ENCODE results near the gene ADAR.

ADAR gene

GRCh38 chr1:154627257-154628120 is 19.5 kb upstream of the ADAR start:
- Histone ChIP-seq H3K9ac (ENCODE audit: low read length) (peak overlapping the region; percentile 92), H3K27me3 (ENCODE audit: control insufficient read depth, insufficient read depth, low read length) (no peaks in the 10 kb centered on the region), H3K27ac (ENCODE audit: low read depth, low read length) (peak overlapping the region; percentile 88), H3K9me3 (ENCODE audit: control insufficient read depth, insufficient read depth, low read depth, low read length) (peaks cover 3% of the 10 kb centered on the region; the same call in 1 of the 2 replicates), H3K4me3 (ENCODE audit: low read depth, low read length) (peak overlapping the region; percentile 95), H3K36me3 (ENCODE audit: control insufficient read depth, insufficient read depth, low read length) (peaks cover 13% of the 10 kb centered on the region; the same call in 1 of the 2 replicates), H3K4me1 (ENCODE audit: control insufficient read depth, insufficient read depth, low read length) (peaks cover 5% of the 10 kb centered on the region)

DNA sequence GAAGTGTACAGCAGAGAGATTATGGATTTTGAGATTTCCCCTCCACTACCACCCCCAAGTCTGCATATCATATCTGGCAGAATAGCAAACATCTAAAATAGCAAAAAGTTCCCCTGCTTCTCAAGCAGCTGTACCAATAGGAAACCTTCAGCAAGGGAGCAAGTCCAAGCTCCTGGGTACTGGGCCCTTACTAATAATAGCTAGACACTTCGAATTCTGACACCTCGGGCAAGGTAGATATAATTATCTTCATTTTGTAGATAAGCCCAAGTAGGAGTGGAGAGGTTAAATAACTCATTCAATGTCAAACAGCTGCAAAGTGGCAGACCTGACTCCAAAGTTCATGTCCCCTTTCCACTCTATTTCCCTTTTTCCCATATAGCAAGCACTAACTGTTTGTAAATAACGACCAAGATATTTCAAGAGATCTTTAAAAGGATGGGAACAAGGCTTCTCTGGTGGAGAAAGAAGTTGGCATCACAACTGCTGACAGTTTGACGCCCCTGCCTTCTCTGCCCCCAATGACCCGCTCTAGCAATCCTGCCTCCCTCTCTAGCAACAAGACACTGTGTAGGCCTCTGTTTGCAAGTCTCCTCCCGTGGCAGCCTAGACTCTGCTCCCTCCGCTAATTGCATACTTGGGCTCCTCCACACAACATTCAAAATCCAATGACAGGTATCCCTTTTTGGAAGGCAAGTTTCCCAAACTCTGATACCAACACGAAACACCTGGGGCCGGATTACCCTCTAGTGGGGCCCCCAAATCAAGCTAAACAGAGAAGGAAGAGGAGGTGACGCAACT is 18.7 kb upstream of the ADAR start:
- Histone ChIP-seq H3K36me3 (ENCODE audit: control insufficient read depth, insufficient read depth, low read length) (peaks cover 13% of the 10 kb centered on the region; the same call in 1 of the 2 replicates), H3K27ac (ENCODE audit: low read depth, low read length) (peak overlapping the region; percentile 88), H3K9me3 (ENCODE audit: control insufficient read depth, insufficient read depth, low read depth, low read length) (peaks cover 3% of the 10 kb centered on the region; the same call in 1 of the 2 replicates), H3K4me3 (ENCODE audit: low read depth, low read length) (peak overlapping the region; percentile 95), H3K27me3 (ENCODE audit: control insufficient read depth, insufficient read depth, low read length) (no peaks in the 10 kb centered on the region), H3K9ac (ENCODE audit: low read length) (peak overlapping the region; percentile 92), H3K4me1 (ENCODE audit: control insufficient read depth, insufficient read depth, low read length) (peaks cover 10% of the 10 kb centered on the region)

DNA sequence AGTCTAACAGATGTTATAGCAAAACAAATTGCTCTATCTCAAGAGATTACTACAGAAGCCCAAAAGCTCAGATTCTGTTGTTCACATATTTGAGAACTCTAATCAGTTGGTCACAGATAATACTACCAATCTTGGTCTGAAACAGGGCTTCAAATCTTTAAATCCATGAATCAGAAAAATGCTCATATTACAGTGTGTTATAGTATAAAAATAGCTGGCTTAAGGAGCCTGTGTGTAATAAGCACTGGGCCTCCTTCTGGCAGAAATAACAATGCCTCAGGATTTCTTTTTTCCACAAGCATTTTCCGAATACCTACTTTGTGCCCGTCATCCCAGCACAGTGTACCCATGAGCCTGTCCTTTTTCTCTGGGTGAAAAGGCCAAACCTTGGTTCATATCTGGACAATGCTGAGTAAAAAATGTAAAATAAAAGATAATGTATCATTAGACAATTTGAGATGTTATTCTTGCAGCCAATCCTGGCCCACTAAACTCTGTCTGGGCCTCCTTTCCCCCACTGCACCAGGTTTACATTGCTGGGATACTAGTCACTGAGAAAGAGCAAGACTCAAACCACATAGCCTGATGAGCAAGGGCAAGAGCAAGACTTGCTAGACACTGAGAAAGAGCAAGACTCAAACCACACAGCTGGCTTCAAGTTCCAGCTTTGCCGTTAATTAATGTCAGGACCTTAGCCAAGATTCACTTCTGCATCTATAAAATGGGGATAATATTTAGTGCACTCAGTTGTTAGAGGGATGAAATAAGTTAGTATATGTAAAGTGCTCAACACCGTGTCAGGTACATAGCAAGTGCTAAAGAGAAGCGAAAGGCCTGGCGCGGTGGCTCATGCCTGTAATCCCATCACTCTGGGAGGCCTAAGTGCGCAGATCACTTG is 17.0 kb upstream of the ADAR start:
- H3K4me3 ChIP-seq (ENCODE audit: low read depth, low read length), result no peak overlapping the region
- H3K4me1 ChIP-seq (ENCODE audit: control insufficient read depth, insufficient read depth, low read length), result peaks cover 11% of the 10 kb centered on the region
- H3K9ac ChIP-seq (ENCODE audit: low read length), result no peak overlapping the region
- H3K36me3 ChIP-seq (ENCODE audit: control insufficient read depth, insufficient read depth, low read length), result peaks cover 13% of the 10 kb centered on the region; the same call in 1 of the 2 replicates
- peaks cover 3% of the 10 kb centered on the region; the same call in 1 of the 2 replicates for H3K9me3 ChIP-seq (ENCODE audit: control insufficient read depth, insufficient read depth, low read depth, low read length)
- H3K27ac ChIP-seq (ENCODE audit: low read depth, low read length), result no peak overlapping the region
- H3K27me3 ChIP-seq (ENCODE audit: control insufficient read depth, insufficient read depth, low read length), result no peaks in the 10 kb centered on the region

DNA sequence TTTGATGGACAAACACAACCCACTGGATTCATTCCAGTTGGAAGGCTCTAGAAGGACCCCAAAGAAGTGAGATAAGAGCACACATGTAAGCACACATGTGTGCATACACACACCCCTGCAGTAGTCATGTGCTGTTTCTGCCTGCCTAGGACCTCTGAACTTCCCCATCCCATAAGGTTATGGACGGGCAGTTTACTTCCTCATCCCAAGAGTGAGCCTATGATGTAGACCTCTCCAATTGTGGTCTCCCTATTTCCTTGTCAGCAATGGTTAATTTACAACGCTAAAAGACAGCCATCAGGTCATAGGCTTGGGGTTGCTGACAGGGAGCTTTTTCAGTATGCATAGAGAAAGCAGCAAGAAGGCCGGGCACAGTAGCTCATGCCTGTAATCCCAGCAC is 15.4 kb upstream of the ADAR start:
- Histone ChIP-seq H3K4me3 (ENCODE audit: low read depth, low read length) (no peak overlapping the region), H3K4me1 (ENCODE audit: control insufficient read depth, insufficient read depth, low read length) (peaks cover 11% of the 10 kb centered on the region), H3K9me3 (ENCODE audit: control insufficient read depth, insufficient read depth, low read depth, low read length) (no peaks in the 10 kb centered on the region), H3K9ac (ENCODE audit: low read length) (no peak overlapping the region), H3K36me3 (ENCODE audit: control insufficient read depth, insufficient read depth, low read length) (peaks cover 13% of the 10 kb centered on the region; the same call in 1 of the 2 replicates), H3K27ac (ENCODE audit: low read depth, low read length) (no peak overlapping the region), H3K27me3 (ENCODE audit: control insufficient read depth, insufficient read depth, low read length) (no peaks in the 10 kb centered on the region)

GRCh38 chr1:154622503-154623039 is 14.6 kb upstream of the ADAR start:
- no peaks in the 10 kb centered on the region for H3K27me3 ChIP-seq (ENCODE audit: control insufficient read depth, insufficient read depth, low read length)
- no peaks in the 10 kb centered on the region for H3K9me3 ChIP-seq (ENCODE audit: control insufficient read depth, insufficient read depth, low read depth, low read length)
- peaks cover 13% of the 10 kb centered on the region; the same call in 1 of the 2 replicates for H3K36me3 ChIP-seq (ENCODE audit: control insufficient read depth, insufficient read depth, low read length)
- no peak overlapping the region for H3K4me3 ChIP-seq (ENCODE audit: low read depth, low read length)
- H3K4me1 ChIP-seq (ENCODE audit: control insufficient read depth, insufficient read depth, low read length), result peaks cover 11% of the 10 kb centered on the region
- H3K9ac ChIP-seq (ENCODE audit: low read length), result no peak overlapping the region
- H3K27ac ChIP-seq (ENCODE audit: low read depth, low read length), result no peak overlapping the region

DNA sequence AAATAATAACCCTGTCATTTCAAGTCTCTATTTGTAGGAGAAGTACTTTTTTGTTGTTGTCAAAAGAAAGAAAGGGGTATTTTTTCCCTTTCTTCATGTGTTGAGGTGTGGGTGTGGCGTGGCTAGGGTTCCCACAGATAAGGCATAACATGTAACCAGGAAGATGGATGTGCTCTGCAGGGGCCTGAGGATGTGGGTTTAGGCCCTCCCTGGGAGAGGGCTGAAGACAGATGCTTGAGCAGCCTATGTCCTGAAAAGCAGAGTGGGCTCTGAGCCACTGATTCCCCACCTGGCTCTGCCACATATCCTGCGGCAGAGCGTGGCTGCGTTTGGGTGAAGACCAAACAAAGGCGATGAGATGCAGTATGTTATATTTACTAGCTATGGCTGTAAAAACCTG is 13.9 kb upstream of the ADAR start:
- Histone ChIP-seq H3K4me1 (ENCODE audit: control insufficient read depth, insufficient read depth, low read length) (peaks cover 18% of the 10 kb centered on the region), H3K9ac (ENCODE audit: low read length) (no peak overlapping the region), H3K36me3 (ENCODE audit: control insufficient read depth, insufficient read depth, low read length) (peaks cover 13% of the 10 kb centered on the region; the same call in 1 of the 2 replicates), H3K27ac (ENCODE audit: low read depth, low read length) (no peak overlapping the region), H3K9me3 (ENCODE audit: control insufficient read depth, insufficient read depth, low read depth, low read length) (no peaks in the 10 kb centered on the region), H3K27me3 (ENCODE audit: control insufficient read depth, insufficient read depth, low read length) (no peaks in the 10 kb centered on the region), H3K4me3 (ENCODE audit: low read depth, low read length) (no peak overlapping the region)

- Histone ChIP-seq H3K4me3 (ENCODE audit: low read depth, low read length) (no peak overlapping the region), H3K27me3 (ENCODE audit: control insufficient read depth, insufficient read depth, low read length) (no peaks in the 10 kb centered on the region), H3K27ac (ENCODE audit: low read depth, low read length) (no peak overlapping the region), H3K36me3 (ENCODE audit: control insufficient read depth, insufficient read depth, low read length) (peaks cover 13% of the 10 kb centered on the region; the same call in 1 of the 2 replicates), H3K4me1 (ENCODE audit: control insufficient read depth, insufficient read depth, low read length) (peaks cover 24% of the 10 kb centered on the region), H3K9ac (ENCODE audit: low read length) (no peak overlapping the region), H3K9me3 (ENCODE audit: control insufficient read depth, insufficient read depth, low read depth, low read length) (no peaks in the 10 kb centered on the region)
These were observed 12.8 kb upstream of the ADAR start for GRCh38 chr1:154620751-154621150.

DNA sequence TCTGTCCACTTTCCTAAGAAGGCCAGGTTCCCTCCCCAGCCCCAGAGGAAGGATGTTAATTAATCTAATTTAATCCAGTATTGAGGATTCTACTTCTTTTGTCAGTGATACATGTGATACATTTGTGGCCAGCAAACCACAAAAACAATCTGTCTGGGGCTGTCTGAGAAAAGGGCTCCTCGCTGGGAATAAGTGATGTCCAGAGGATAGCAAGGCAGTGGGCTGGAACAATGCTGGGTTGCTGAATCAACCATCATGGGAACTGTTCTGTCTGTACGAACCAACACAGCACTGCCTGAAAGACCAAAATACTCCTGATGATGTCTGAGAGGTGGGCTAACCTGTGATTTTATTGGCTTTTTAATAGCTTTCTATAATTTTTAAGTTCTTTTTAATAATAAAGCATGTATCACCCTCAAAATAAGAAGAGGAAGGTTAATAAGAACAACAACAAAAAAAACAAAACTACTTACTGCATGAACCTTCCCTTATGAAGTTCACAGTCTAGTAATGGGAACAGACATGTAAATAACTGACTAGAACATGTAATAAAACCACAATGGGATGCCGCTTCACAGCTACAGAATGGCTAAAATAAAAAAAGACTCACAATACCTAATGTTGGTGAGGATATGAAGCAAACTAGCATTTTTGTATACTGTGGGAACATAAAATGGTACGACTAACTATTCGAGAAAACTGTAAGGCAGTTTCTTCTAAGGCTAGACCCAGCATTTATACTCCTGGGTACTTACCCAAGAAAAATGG is 11.4 kb upstream of the ADAR start:
- Histone ChIP-seq H3K9me3 (ENCODE audit: control insufficient read depth, insufficient read depth, low read depth, low read length) (no peaks in the 10 kb centered on the region), H3K27ac (ENCODE audit: low read depth, low read length) (no peak overlapping the region), H3K4me3 (ENCODE audit: low read depth, low read length) (no peak overlapping the region), H3K27me3 (ENCODE audit: control insufficient read depth, insufficient read depth, low read length) (no peaks in the 10 kb centered on the region), H3K36me3 (ENCODE audit: control insufficient read depth, insufficient read depth, low read length) (peaks cover 6% of the 10 kb centered on the region; the same call in 1 of the 2 replicates), H3K9ac (ENCODE audit: low read length) (no peak overlapping the region), H3K4me1 (ENCODE audit: control insufficient read depth, insufficient read depth, low read length) (peaks cover 35% of the 10 kb centered on the region)

GRCh38 chr1:154616659-154617345 is 8.8 kb upstream of the ADAR start:
- Histone ChIP-seq H3K27ac (ENCODE audit: low read depth, low read length) (peak overlapping the region; percentile 29; the same call in 1 of the 2 replicates), H3K4me3 (ENCODE audit: low read depth, low read length) (no peak overlapping the region), H3K9ac (ENCODE audit: low read length) (no peak overlapping the region), H3K9me3 (ENCODE audit: control insufficient read depth, insufficient read depth, low read depth, low read length) (no peaks in the 10 kb centered on the region), H3K36me3 (ENCODE audit: control insufficient read depth, insufficient read depth, low read length) (no peaks in the 10 kb centered on the region), H3K4me1 (ENCODE audit: control insufficient read depth, insufficient read depth, low read length) (peaks cover 39% of the 10 kb centered on the region), H3K27me3 (ENCODE audit: control insufficient read depth, insufficient read depth, low read length) (no peaks in the 10 kb centered on the region)

Measured in HUES6 (cell line).